Ishikawa (cell line): ENCODE measurements around the gene SLCO2A1.

Source experiments
- CEBPB ChIP-seq: IDR thresholded peaks from 2 replicates; pipeline ENCODE4 v1.6.1; 2012
- CREB1 ChIP-seq: IDR thresholded peaks from 2 replicates; pipeline ENCODE4 v1.6.1; 2012; ENCODE audit warnings: low read depth
- EGR1 ChIP-seq: IDR thresholded peaks from 2 replicates; pipeline ENCODE4 v1.6.1; 2012
- EP300 ChIP-seq: IDR thresholded peaks from 2 replicates; pipeline ENCODE4 v1.6.1; 2012; ENCODE audit warnings: borderline replicate concordance
- FOXM1 ChIP-seq: IDR thresholded peaks from 2 replicates; pipeline ENCODE4 v1.6.1; 2012; ENCODE audit warnings: low read depth, borderline replicate concordance
- MAX ChIP-seq: IDR thresholded peaks from 2 replicates; pipeline ENCODE4 v1.6.1; 2012
- NFIC ChIP-seq: IDR thresholded peaks from 2 replicates; pipeline ENCODE4 v1.6.1; 2012
- RAD21 ChIP-seq: IDR thresholded peaks from 2 replicates; pipeline ENCODE4 v1.6.1; 2012; ENCODE audit warnings: low read depth
- REST ChIP-seq: IDR thresholded peaks from 2 replicates; pipeline ENCODE4 v1.6.1; 2012; ENCODE audit warnings: low read depth, mild to moderate bottlenecking
- TAF1 ChIP-seq: IDR thresholded peaks from 2 replicates; pipeline ENCODE4 v1.6.1; 2012; ENCODE audit warnings: low read depth, mild to moderate bottlenecking
- TCF12 ChIP-seq: IDR thresholded peaks from 2 replicates; pipeline ENCODE4 v1.6.1; 2012; ENCODE audit warnings: low read depth
- TEAD4 ChIP-seq: IDR thresholded peaks from 2 replicates; pipeline ENCODE4 v1.6.1; 2012
- USF1 ChIP-seq: IDR thresholded peaks from 2 replicates; pipeline ENCODE4 v1.6.1; 2012
- YY1 ChIP-seq: IDR thresholded peaks from 2 replicates; pipeline ENCODE4 v1.6.1; 2012; ENCODE audit warnings: low read depth
- ZBTB7A ChIP-seq: IDR thresholded peaks from 2 replicates; pipeline ENCODE4 v1.6.1; 2012; ENCODE audit warnings: low read depth

The SLCO2A1 gene

GRCh38 chr3:133881939-133882825 is 147.5 kb downstream of the SLCO2A1 start:
- TF ChIP-seq ZBTB7A (no peak), TCF12 (no peak), RAD21 (no peak), EP300 (no peak), MAX (no peak), TAF1 (no peak), FOXM1 (no peak), USF1 (no peak), REST (no peak), YY1 (no peak), NFIC (no peak), EGR1 (no peak), CREB1 (no peak), TEAD4 (no peak), CEBPB (no peak)

- TF ChIP-seq USF1 = no peak
- TF ChIP-seq MAX = no peak
- TF ChIP-seq CEBPB = no peak
- no peak for TF ChIP-seq FOXM1
- no peak for TF ChIP-seq NFIC
- TF ChIP-seq ZBTB7A = no peak
- no peak for TF ChIP-seq YY1
- no peak for TF ChIP-seq CREB1
- no peak for TF ChIP-seq RAD21
- no peak for TF ChIP-seq TEAD4
- TF ChIP-seq EGR1 = no peak
- TF ChIP-seq TCF12 = no peak
- no peak for TF ChIP-seq REST
These were observed 148.2 kb downstream of the SLCO2A1 start for GRCh38 chr3:133881492-133881891.

GRCh38 chr3:133880886-133881455 is 148.8 kb downstream of the SLCO2A1 start:
- TF ChIP-seq USF1 = no peak

GRCh38 chr3:133880287-133880686 is 149.4 kb downstream of the SLCO2A1 start:
- no peak for TF ChIP-seq YY1
- no peak for TF ChIP-seq USF1
- no peak for TF ChIP-seq MAX
- TF ChIP-seq EP300 = no peak
- no peak for TF ChIP-seq TCF12
- no peak for TF ChIP-seq TAF1
- TF ChIP-seq NFIC = no peak
- no peak for TF ChIP-seq REST
